Measurements from ENCODE around the gene NFATC2.
"Not testable (repeated sequence)": the region's sequence is repeated elsewhere in the genome, so short reads cannot be mapped to it uniquely, and the experiment has no call there.

Gene NFATC2

GRCh38 chr20:51361258-51361657 is 181.3 kb downstream of the NFATC2 start:
- DNase-seq = no peak

GRCh38 chr20:51360451-51361201 is 181.9 kb downstream of the NFATC2 start:
- DNase-seq = no peak

- no peak for DNase-seq
Observed at GRCh38 chr20:51359947-51360346, 182.6 kb downstream of the NFATC2 start.

- DNase-seq = no peak
Observed at GRCh38 chr20:51359401-51359800, 183.1 kb downstream of the NFATC2 start.

GRCh38 chr20:51358032-51358724 is 184.3 kb downstream of the NFATC2 start:
- no peak for DNase-seq

- no peak for DNase-seq
Observed at GRCh38 chr20:51357543-51357942, 185.0 kb downstream of the NFATC2 start.

GRCh38 chr20:51356871-51357270 is 185.6 kb downstream of the NFATC2 start:
- DNase-seq = no peak

- no peak for DNase-seq
Observed at GRCh38 chr20:51354769-51355319, 187.7 kb downstream of the NFATC2 start.

- DNase-seq = no peak
Observed at GRCh38 chr20:51354191-51354768, 188.2 kb downstream of the NFATC2 start.

GRCh38 chr20:51353491-51353890 is 189.0 kb downstream of the NFATC2 start:
- DNase-seq = no peak

GRCh38 chr20:51352791-51353190 is 189.7 kb downstream of the NFATC2 start:
- no peak for DNase-seq

GRCh38 chr20:51350941-51351631 is 191.4 kb downstream of the NFATC2 start:
- DNase-seq = no peak

- DNase-seq = no peak
Observed at GRCh38 chr20:51348876-51349275, 193.6 kb downstream of the NFATC2 start.

GRCh38 chr20:51347831-51348230 is 194.7 kb downstream of the NFATC2 start:
- no peak for DNase-seq

GRCh38 chr20:51346686-51347485 is 195.6 kb downstream of the NFATC2 start:
- no peak for DNase-seq

GRCh38 chr20:51345601-51346101 is 196.9 kb downstream of the NFATC2 start:
- no peak for DNase-seq

- not testable (repeated sequence) for DNase-seq
Observed at GRCh38 chr20:51343802-51344201, 198.7 kb downstream of the NFATC2 start.

GRCh38 chr20:51342510-51343236 is 199.8 kb downstream of the NFATC2 start:
- no peak for DNase-seq

GRCh38 chr20:51341581-51341980 is 200.9 kb downstream of the NFATC2 start:
- no peak for DNase-seq

- no peak for DNase-seq
Observed at GRCh38 chr20:51340451-51340840, 202.1 kb downstream of the NFATC2 start.

All from anterior cingulate cortex (tissue), 58 donors.